ENCODE measurements around the gene ADD1. TPM values are rescaled to one million over a fixed set of nuclear protein-coding genes. Genes with fewer than 3 reads are reported as not detected.
A peak's percentile ranks its signal among the peaks of the same experiment; 100 is the strongest.

Gene ADD1
- polyA plus RNA-seq, 1 donor = 183 TPM

- Histone ChIP-seq H3K4me3 (ENCODE audit: low read length) (no peak overlapping the region), H3K27me3 (ENCODE audit: control insufficient read depth, insufficient read depth, low read length) (no peaks in the 10 kb centered on the region), H3K36me3 (ENCODE audit: control insufficient read depth, insufficient read depth, low read length) (peaks cover 58% of the 10 kb centered on the region), H3K4me1 (ENCODE audit: control insufficient read depth, insufficient read depth, low read length) (peaks cover 40% of the 10 kb centered on the region), H3K9me3 (ENCODE audit: control insufficient read depth, low read depth, low read length) (peaks cover 4% of the 10 kb centered on the region), H3K27ac (ENCODE audit: low read length) (peak overlapping the region; percentile 74)
- DNase-seq = no peak
- no CpG with 5 or more reads among the region's 16 CpGs for WGBS (ENCODE audit: insufficient coverage, low lambda C conversion rate)
Measured at GRCh38 chr4:2923668-2924173, 80.1 kb downstream of the ADD1 start.

- peaks cover 62% of the 10 kb centered on the region for H3K36me3 ChIP-seq (ENCODE audit: control insufficient read depth, insufficient read depth, low read length)
Measured at GRCh38 chr4:2924286-2924685, 80.6 kb downstream of the ADD1 start.

GRCh38 chr4:2924765-2925301 lies 81.2 kb downstream of the ADD1 start:
- H3K36me3 ChIP-seq (ENCODE audit: control insufficient read depth, insufficient read depth, low read length) = peaks cover 66% of the 10 kb centered on the region
- no peaks in the 10 kb centered on the region for H3K27me3 ChIP-seq (ENCODE audit: control insufficient read depth, insufficient read depth, low read length)
- peak; percentile 83 to 92 for DNase-seq
- WGBS (ENCODE audit: insufficient coverage, low lambda C conversion rate) = no CpG with 5 or more reads among the region's 7 CpGs
- H3K27ac ChIP-seq (ENCODE audit: low read length) = peak overlapping the region; percentile 74
- H3K4me1 ChIP-seq (ENCODE audit: control insufficient read depth, insufficient read depth, low read length) = peaks cover 41% of the 10 kb centered on the region
- peaks cover 4% of the 10 kb centered on the region for H3K9me3 ChIP-seq (ENCODE audit: control insufficient read depth, low read depth, low read length)
- H3K4me3 ChIP-seq (ENCODE audit: low read length) = no peak overlapping the region

More at GRCh38 chr4:2924286-2924685, 80.6 kb downstream of the ADD1 start:
- H3K9me3 ChIP-seq (ENCODE audit: control insufficient read depth, low read depth, low read length) = peaks cover 4% of the 10 kb centered on the region
- H3K4me1 ChIP-seq (ENCODE audit: control insufficient read depth, insufficient read depth, low read length) = peaks cover 41% of the 10 kb centered on the region
- H3K27ac ChIP-seq (ENCODE audit: low read length) = peak overlapping the region; percentile 74
- H3K27me3 ChIP-seq (ENCODE audit: control insufficient read depth, insufficient read depth, low read length) = no peaks in the 10 kb centered on the region
- no peak overlapping the region for H3K4me3 ChIP-seq (ENCODE audit: low read length)
- DNase-seq = no peak
- WGBS (ENCODE audit: insufficient coverage, low lambda C conversion rate) = 67% methylated on average over 3 of the region's 8 CpGs

GRCh38 chr4:2925496-2925895 lies 81.9 kb downstream of the ADD1 start:
- WGBS (ENCODE audit: insufficient coverage, low lambda C conversion rate) = 83% methylated on average over 1 of the region's 5 CpGs
- H3K9me3 ChIP-seq (ENCODE audit: control insufficient read depth, low read depth, low read length) = peaks cover 4% of the 10 kb centered on the region
- H3K4me3 ChIP-seq (ENCODE audit: low read length) = no peak overlapping the region
- no peaks in the 10 kb centered on the region for H3K27me3 ChIP-seq (ENCODE audit: control insufficient read depth, insufficient read depth, low read length)
- DNase-seq = no peak
- H3K36me3 ChIP-seq (ENCODE audit: control insufficient read depth, insufficient read depth, low read length) = peaks cover 72% of the 10 kb centered on the region
- H3K27ac ChIP-seq (ENCODE audit: low read length) = peak overlapping the region; percentile 74
- H3K4me1 ChIP-seq (ENCODE audit: control insufficient read depth, insufficient read depth, low read length) = peaks cover 41% of the 10 kb centered on the region

DNA sequence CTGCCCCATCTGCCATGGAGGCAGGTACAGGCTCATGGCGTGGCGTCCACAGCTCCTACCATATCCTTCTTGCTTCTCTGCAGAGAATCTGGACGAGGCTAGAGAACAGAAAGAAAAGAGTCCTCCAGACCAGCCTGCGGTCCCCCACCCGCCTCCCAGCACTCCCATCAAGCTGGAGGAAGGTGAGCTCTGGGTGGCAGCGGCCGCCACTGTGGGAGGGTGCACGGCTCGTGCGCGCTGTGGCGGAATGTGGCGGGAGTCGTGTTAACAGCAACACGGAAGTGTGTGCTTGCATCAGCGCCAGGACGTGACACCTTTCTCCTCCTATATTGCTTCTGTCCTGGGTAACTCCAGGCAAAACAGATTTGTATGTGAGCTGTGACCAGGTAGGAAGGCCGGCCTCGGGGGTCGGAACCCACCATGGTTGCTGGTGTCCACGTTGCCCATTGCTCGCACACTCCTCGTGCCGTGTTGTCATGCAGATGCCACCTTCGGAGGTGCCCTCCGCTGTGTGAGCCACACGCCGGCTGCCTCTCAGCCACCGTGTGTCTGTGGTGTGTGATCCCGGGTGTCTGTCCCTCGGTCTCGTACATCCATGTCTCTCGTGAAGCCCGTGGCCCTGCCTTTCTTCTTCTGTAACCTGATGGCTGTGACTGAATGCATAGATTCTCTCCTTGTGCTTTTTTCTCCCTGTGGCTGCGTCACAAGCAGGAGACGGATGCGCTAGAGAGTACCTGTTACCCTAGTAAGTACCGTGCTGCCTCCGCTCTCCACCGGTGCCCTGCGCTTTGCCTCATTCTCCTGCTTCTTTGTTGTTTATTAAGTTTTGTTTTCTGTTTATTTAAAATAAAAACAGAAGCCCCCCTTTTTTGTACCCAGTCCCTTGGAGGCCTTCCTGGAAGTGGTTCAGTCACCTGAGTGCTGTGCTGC lies 82.6 kb downstream of the ADD1 start:
- DNase-seq = no peak
- Histone ChIP-seq H3K4me1 (ENCODE audit: control insufficient read depth, insufficient read depth, low read length) (peaks cover 41% of the 10 kb centered on the region), H3K4me3 (ENCODE audit: low read length) (no peak overlapping the region), H3K36me3 (ENCODE audit: control insufficient read depth, insufficient read depth, low read length) (peaks cover 79% of the 10 kb centered on the region), H3K27ac (ENCODE audit: low read length) (no peak overlapping the region), H3K9me3 (ENCODE audit: control insufficient read depth, low read depth, low read length) (peaks cover 4% of the 10 kb centered on the region), H3K27me3 (ENCODE audit: control insufficient read depth, insufficient read depth, low read length) (no peaks in the 10 kb centered on the region)
- WGBS (ENCODE audit: insufficient coverage, low lambda C conversion rate) = 100% methylated on average over 6 of the region's 41 CpGs

- H3K4me1 ChIP-seq (ENCODE audit: control insufficient read depth, insufficient read depth, low read length) = peaks cover 41% of the 10 kb centered on the region
- H3K36me3 ChIP-seq (ENCODE audit: control insufficient read depth, insufficient read depth, low read length) = peaks cover 89% of the 10 kb centered on the region
- peaks cover 4% of the 10 kb centered on the region for H3K9me3 ChIP-seq (ENCODE audit: control insufficient read depth, low read depth, low read length)
- no peak overlapping the region for H3K4me3 ChIP-seq (ENCODE audit: low read length)
- no peak for DNase-seq
- WGBS (ENCODE audit: insufficient coverage, low lambda C conversion rate) = no CpG with 5 or more reads among the region's 18 CpGs
- no peaks in the 10 kb centered on the region for H3K27me3 ChIP-seq (ENCODE audit: control insufficient read depth, insufficient read depth, low read length)
- no peak overlapping the region for H3K27ac ChIP-seq (ENCODE audit: low read length)
Measured at GRCh38 chr4:2927016-2927695, 83.5 kb downstream of the ADD1 start.

GRCh38 chr4:2927696-2928075 lies 84.0 kb downstream of the ADD1 start:
- no peak for DNase-seq
- Histone ChIP-seq H3K36me3 (ENCODE audit: control insufficient read depth, insufficient read depth, low read length) (peaks cover 89% of the 10 kb centered on the region), H3K27ac (ENCODE audit: low read length) (no peak overlapping the region), H3K27me3 (ENCODE audit: control insufficient read depth, insufficient read depth, low read length) (no peaks in the 10 kb centered on the region), H3K4me3 (ENCODE audit: low read length) (no peak overlapping the region), H3K9me3 (ENCODE audit: control insufficient read depth, low read depth, low read length) (peaks cover 4% of the 10 kb centered on the region), H3K4me1 (ENCODE audit: control insufficient read depth, insufficient read depth, low read length) (peaks cover 36% of the 10 kb centered on the region)
- whole genome bisulfite sequencing (ENCODE audit: insufficient coverage, low lambda C conversion rate) = no CpG with 5 or more reads among the region's 12 CpGs

DNA sequence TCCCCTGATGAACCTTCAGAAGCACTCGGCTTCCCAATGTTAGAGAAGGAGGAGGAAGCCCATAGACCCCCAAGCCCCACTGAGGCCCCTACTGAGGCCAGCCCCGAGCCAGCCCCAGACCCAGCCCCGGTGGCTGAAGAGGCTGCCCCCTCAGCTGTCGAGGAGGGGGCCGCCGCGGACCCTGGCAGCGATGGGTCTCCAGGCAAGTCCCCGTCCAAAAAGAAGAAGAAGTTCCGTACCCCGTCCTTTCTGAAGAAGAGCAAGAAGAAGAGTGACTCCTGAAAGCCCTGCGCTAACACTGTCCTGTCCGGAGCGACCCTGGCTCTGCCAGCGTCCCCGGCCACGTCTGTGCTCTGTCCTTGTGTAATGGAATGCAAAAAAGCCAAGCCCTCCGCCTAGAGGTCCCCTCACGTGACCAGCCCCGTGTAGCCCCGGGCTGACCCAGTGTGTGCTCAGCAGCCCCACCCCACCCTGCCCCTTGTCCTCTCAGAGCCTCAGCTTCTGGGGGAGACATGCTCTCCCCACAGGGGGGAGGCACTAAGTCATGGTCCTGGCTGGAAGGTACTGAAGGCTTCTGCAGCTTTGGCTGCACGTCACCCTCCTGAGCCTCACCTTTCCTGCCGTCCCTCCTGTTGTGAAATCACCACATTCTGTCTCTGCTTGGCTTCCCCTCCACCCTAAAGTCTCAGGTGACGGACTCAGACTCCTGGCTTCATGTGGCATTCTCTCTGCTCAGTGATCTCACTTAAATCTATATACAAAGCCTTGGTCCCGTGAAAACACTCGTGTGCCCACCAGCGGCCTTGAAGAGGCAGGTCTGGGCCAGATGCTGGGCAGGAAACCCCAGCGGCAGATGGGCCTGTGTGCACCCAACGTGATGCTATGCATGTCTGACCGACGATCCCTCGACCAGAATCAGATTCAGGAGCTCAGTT lies 84.9 kb downstream of the ADD1 start:
- no CpG with 5 or more reads among the region's 32 CpGs for WGBS (ENCODE audit: insufficient coverage, low lambda C conversion rate)
- H3K4me3 ChIP-seq (ENCODE audit: low read length) = no peak overlapping the region
- no peak overlapping the region for H3K27ac ChIP-seq (ENCODE audit: low read length)
- peaks cover 81% of the 10 kb centered on the region for H3K36me3 ChIP-seq (ENCODE audit: control insufficient read depth, insufficient read depth, low read length)
- H3K4me1 ChIP-seq (ENCODE audit: control insufficient read depth, insufficient read depth, low read length) = peaks cover 38% of the 10 kb centered on the region
- no peaks in the 10 kb centered on the region for H3K27me3 ChIP-seq (ENCODE audit: control insufficient read depth, insufficient read depth, low read length)
- peak; percentile 48 to 51 for DNase-seq
- H3K9me3 ChIP-seq (ENCODE audit: control insufficient read depth, low read depth, low read length) = peaks cover 4% of the 10 kb centered on the region

DNA sequence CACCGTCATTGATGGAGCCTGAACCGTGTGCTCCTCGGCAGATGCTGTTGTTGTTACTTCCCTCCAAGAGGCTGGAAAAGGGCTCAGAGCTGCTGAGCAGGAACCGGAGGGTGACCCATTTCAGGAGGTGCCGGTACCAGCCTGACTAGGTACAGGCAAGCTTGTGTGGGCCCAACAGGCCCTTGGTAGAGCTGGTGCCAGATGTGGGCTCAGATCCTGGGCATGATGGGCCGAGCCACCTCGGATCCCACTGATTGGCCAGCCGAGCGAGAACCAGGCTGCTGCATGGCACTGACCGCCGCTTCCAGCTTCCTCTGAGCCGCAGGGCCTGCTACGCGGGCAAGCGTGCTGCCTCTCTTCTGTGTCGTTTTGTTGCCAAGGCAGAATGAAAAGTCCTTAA lies 85.8 kb downstream of the ADD1 start:
- H3K27ac ChIP-seq (ENCODE audit: low read length) = no peak overlapping the region
- no peaks in the 10 kb centered on the region for H3K27me3 ChIP-seq (ENCODE audit: control insufficient read depth, insufficient read depth, low read length)
- no peak overlapping the region for H3K4me3 ChIP-seq (ENCODE audit: low read length)
- H3K36me3 ChIP-seq (ENCODE audit: control insufficient read depth, insufficient read depth, low read length) = peaks cover 72% of the 10 kb centered on the region
- WGBS (ENCODE audit: insufficient coverage, low lambda C conversion rate) = 100% methylated on average over 1 of the region's 16 CpGs
- peaks cover 30% of the 10 kb centered on the region for H3K4me1 ChIP-seq (ENCODE audit: control insufficient read depth, insufficient read depth, low read length)
- H3K9me3 ChIP-seq (ENCODE audit: control insufficient read depth, low read depth, low read length) = peaks cover 4% of the 10 kb centered on the region
- DNase-seq = no peak

Data from large intestine (tissue), 3 donors.